ENCODE data around the gene MOXD1.
A peak's percentile ranks its signal among the peaks of the same experiment; 100 is the strongest.
"Not testable (repeated sequence)": the region's sequence is repeated elsewhere in the genome, so short reads cannot be mapped to it uniquely, and the experiment has no call there.

The MOXD1 gene

DNA sequence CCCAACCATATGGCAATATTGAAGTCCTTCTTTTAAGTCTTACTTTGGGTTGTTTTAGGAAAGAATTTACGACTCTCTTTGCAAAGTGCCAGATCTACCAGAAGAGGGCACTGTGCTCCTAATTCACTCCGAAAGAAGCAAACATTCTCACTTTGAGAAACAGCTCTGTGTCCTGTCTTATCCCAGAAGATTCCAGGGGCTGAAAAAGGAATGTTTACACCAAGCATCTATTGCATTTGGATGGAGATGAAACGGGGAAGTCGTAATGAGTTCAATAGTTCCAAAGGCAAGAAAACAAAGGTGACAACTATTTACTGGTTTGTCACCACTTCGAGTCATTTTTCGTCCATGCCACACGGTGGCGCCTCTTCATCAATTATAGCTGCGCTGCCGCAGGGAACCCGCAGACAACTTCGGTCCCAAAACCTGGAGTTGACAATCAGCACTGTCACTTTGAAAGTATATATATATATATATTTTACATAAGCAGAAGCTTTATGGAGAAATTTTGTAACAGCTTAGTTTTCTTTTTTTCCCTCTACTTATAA, 121.6 kb downstream of the MOXD1 start:
- TF ChIP-seq CTCF (IDR thresholded peaks at IDR 0.05; ENCODE audit: low read depth, low read length, missing control alignments): peak; percentile 79
- H3K4me3 ChIP-seq (replicated peaks; ENCODE audit: low read depth, low read length): peak overlapping the region; percentile 36
- peak; percentile 38 for DNase-seq (ENCODE audit: extremely low read depth, low read depth)

GRCh38 chr6:132275066-132275970, 126.0 kb downstream of the MOXD1 start:
- DNase-seq (ENCODE audit: extremely low read depth, low read depth): no peak
- no peak overlapping the region for H3K4me3 ChIP-seq (replicated peaks; ENCODE audit: low read depth, low read length)
- no peak for TF ChIP-seq CTCF (IDR thresholded peaks at IDR 0.05; ENCODE audit: low read depth, low read length, missing control alignments)

- TF ChIP-seq CTCF (IDR thresholded peaks at IDR 0.05; ENCODE audit: low read depth, low read length, missing control alignments): no peak
- no peak overlapping the region for H3K4me3 ChIP-seq (replicated peaks; ENCODE audit: low read depth, low read length)
- DNase-seq (ENCODE audit: extremely low read depth, low read depth): no peak
These were observed 128.5 kb downstream of the MOXD1 start for GRCh38 chr6:132272776-132273175.

DNA sequence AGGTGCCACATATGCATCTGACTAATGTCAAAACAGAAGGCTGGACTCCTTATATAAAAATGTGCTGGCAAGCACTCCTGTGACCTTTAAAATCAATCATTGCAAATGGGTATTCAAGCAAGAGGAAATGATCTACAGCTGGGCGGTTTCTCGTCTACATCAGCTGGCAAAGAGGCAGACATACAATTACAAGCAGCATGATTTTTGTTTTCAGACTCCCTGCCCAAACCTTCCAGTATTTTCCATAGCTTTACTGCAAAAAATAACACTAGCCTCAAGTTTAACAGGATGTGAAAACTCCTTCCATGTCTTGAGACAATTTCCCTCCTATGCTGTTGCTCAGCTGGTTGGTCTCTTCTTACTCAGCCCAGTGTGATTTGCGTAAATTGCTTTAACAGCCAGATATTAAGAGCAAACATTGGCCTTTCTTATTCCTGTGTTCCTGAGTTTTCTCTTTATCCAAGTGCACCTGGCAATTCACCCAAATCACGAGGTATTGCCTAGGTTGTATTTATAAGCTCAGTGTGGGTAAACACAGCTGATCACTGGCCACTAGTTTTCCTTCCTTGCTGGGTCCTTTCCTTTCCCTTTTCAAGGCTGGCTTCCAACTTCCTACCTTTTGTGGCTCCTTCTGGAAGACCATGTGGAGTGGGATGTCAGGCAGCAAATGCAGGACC, 130.4 kb downstream of the MOXD1 start:
- TF ChIP-seq CTCF (IDR thresholded peaks at IDR 0.05; ENCODE audit: low read depth, low read length, missing control alignments): no peak
- H3K4me3 ChIP-seq (replicated peaks; ENCODE audit: low read depth, low read length): no peak overlapping the region
- DNase-seq (ENCODE audit: extremely low read depth, low read depth): no peak

DNA sequence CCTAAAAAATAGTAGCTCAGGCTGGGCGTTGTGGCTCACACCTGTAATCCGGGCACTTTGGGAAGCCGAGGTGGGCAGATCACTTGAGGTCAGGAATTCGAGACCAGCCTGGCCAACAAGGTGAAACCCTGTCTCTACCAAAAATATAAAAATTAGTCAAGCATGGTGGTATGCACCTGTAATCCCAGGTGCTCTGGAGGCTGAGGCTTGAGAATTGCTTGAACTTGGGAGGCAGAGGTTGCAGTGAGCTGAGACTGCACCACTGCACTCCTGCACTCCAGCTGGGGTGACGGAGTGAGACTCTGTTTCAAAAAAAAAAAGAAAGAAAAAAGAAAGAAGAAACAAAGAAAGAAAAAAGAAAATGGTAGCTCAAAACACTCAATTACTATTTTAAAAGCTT, 132.6 kb downstream of the MOXD1 start:
- not testable (repeated sequence) for H3K4me3 ChIP-seq (replicated peaks; ENCODE audit: low read depth, low read length); DNase-seq (ENCODE audit: extremely low read depth, low read depth)

- no peak for DNase-seq (ENCODE audit: extremely low read depth, low read depth)
- H3K4me3 ChIP-seq (replicated peaks; ENCODE audit: low read depth, low read length): no peak overlapping the region
- TF ChIP-seq CTCF (IDR thresholded peaks at IDR 0.05; ENCODE audit: low read depth, low read length, missing control alignments): no peak
These were observed 133.1 kb downstream of the MOXD1 start for GRCh38 chr6:132268209-132268608.

DNA sequence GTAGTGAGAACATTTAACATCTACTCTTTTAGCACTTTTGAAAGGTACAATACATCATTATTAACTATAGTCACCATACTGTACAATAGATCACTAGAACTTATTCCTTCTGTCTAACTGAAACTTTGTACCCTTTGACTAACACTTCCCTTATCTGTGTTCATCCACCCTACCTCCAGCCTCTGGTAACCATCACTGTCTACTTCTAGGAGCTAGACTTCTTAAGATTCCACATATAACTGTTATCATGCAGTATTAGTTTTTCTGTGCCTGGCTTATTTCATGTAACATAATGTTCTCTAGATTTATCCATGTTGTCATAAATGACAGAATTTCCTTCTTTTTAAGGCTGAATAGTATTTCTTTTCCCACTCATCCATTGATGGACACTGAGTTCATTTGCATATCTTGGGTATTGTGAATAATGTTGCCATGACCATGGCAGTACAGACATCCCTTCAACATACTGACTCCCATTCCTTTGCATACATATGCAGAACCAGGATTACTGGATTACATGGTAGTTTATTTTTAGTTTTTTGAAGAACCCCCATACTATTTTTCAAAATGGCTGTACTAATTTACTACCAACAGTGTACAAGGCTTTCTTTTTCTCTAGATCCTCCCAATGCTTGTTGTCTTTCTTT, 135.7 kb downstream of the MOXD1 start:
- TF ChIP-seq CTCF (IDR thresholded peaks at IDR 0.05; ENCODE audit: low read depth, low read length, missing control alignments): no peak
- no peak for DNase-seq (ENCODE audit: extremely low read depth, low read depth)
- no peak overlapping the region for H3K4me3 ChIP-seq (replicated peaks; ENCODE audit: low read depth, low read length)

Measured in HFF-Myc (cell line).